Coronary artery (tissue), 2 donors: Measurements from ENCODE around the gene SCGB1C2.

ENCODE experiments used
- DNase-seq: peaks from one replicate; pipeline ENCODE4 v3.0.0-alpha.2; 2017; ENCODE audit warnings: low spot score
- H3K27ac ChIP-seq, 2 donors: fragments of 200-600 bp; sonication (generic); one replicate each; pipeline ENCODE4 v1.5.1; 2016 to 2019
- H3K4me3 ChIP-seq: fragments of 200-600 bp; sonication (generic); 2 replicates; pipeline ENCODE4 v1.5.1; 2016; ENCODE audit warnings: mild to moderate bottlenecking, moderate library complexity
- TF ChIP-seq, protein P1 (sequence below): fragments of 200-600 bp; sonication (generic); IDR thresholded peaks from one replicate; pipeline ENCODE4 v1.5.1; 2019; ENCODE audit warnings: antibody characterized with exemption

SCGB1C2 gene

DNA sequence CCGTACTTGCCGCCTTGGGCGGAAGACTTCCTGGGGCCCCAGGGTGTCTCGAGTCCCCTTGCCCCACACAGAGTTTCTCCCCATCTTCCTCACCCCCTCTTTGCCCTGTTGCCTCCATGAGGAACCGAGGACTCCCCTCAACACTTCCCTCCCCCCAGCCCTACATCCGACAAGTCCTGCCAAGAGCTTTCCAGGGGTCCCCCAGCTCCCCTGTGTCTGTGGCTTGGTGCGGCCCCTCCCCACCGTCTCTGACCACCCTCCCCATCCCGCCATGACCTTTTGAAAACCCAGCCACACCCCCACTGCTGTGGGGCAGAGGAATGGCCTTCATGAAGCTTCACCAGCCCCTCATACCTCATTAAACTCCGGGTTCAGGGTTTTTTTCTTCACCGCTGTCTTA is 11.4 kb downstream of the SCGB1C2 start:
- Histone ChIP-seq H3K27ac (no peak overlapping the region), H3K4me3 (no peak overlapping the region)
- no peak for DNase-seq
- TF ChIP-seq, protein P1, sequence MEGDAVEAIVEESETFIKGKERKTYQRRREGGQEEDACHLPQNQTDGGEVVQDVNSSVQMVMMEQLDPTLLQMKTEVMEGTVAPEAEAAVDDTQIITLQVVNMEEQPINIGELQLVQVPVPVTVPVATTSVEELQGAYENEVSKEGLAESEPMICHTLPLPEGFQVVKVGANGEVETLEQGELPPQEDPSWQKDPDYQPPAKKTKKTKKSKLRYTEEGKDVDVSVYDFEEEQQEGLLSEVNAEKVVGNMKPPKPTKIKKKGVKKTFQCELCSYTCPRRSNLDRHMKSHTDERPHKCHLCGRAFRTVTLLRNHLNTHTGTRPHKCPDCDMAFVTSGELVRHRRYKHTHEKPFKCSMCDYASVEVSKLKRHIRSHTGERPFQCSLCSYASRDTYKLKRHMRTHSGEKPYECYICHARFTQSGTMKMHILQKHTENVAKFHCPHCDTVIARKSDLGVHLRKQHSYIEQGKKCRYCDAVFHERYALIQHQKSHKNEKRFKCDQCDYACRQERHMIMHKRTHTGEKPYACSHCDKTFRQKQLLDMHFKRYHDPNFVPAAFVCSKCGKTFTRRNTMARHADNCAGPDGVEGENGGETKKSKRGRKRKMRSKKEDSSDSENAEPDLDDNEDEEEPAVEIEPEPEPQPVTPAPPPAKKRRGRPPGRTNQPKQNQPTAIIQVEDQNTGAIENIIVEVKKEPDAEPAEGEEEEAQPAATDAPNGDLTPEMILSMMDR: no peak

DNA sequence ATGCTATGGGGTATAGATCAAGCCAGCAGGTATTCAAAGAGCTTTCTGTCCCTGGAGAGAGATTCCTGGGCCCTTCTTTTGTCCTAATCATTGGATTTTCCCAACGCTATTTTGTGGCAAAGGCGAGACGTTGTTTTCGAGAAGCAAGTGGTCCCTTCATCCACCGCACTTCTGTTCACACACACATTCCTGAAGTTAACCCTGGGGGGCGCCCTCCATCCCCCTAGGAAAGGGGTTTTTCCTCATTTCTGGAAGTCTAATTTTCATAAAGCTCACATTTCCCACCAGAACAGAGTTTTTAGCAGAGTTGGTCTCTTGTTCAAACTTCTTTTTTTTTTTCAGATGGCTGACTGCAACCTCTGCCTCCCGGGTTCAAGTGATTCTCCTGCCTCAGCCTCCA is 11.9 kb downstream of the SCGB1C2 start:
- DNase-seq: no peak
- Histone ChIP-seq H3K4me3 (no peak overlapping the region), H3K27ac (no peak overlapping the region)
- TF ChIP-seq, protein P1: no peak

GRCh38 chr17:149897-150584 is 12.7 kb downstream of the SCGB1C2 start:
- Histone ChIP-seq H3K27ac (no peak overlapping the region), H3K4me3 (no peak overlapping the region)
- TF ChIP-seq, protein P1: no peak
- DNase-seq: no peak

GRCh38 chr17:151004-151403 is 13.6 kb downstream of the SCGB1C2 start:
- DNase-seq: no peak
- H3K4me3 ChIP-seq: no peak overlapping the region
- no peak overlapping the region for H3K27ac ChIP-seq
- TF ChIP-seq, protein P1: no peak

DNA sequence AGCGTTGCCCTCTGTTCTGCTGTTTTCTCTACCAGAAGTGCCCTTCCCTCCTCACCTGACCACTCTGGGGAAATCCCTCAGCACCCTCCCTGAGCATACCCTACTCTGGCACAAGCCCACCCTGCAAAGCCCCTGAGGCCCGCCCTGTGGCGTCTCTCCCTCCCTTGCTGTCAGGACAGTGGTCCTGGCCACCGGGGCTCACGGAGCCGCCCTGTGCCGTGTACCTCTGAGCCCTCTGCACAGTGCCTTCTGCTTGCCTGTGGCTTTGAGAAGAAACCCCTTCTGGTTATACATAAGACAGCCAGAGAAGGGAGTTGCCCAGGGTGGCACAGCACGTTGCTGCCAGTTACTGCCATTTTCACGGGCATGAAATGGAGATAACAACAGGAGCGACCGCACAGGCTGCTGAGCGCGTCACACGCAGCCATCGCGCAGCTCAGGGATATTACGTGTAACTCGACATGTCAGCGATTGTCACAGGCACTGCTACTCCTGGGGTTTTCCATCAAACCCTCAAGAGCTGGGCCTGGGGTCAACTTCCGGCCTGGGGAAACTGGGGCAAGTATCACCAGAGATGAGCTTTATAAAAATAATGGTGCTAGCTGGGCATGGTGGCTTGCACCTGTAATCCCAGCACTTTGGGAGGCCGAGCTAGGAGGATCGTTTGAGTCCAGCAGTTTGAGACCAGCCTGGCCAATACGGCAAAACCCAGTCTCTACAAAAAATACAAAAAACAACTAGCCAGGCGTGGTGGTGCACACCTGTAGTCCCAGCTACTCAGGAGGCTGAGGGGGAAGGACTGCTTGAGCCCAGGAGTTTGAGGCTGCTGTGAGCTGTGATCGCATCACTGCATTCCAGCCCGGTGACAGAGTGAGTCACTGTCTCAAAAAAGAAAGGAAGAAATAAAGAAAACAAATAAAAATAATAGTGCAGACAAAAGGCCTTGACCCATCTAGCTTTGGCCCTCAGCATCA is 14.8 kb downstream of the SCGB1C2 start:
- TF ChIP-seq, protein P1: no peak
- H3K4me3 ChIP-seq: no peak overlapping the region
- no peak overlapping the region for H3K27ac ChIP-seq
- DNase-seq: no peak

- TF ChIP-seq, protein P1: no peak
- DNase-seq: no peak
Observed at GRCh38 chr17:152860-153420, 15.6 kb downstream of the SCGB1C2 start.

More at GRCh38 chr17:152860-153420, 15.6 kb downstream of the SCGB1C2 start:
- Histone ChIP-seq H3K27ac (no peak overlapping the region), H3K4me3 (no peak overlapping the region)
